Measurements from ENCODE around the gene KCNV2.

DNA sequence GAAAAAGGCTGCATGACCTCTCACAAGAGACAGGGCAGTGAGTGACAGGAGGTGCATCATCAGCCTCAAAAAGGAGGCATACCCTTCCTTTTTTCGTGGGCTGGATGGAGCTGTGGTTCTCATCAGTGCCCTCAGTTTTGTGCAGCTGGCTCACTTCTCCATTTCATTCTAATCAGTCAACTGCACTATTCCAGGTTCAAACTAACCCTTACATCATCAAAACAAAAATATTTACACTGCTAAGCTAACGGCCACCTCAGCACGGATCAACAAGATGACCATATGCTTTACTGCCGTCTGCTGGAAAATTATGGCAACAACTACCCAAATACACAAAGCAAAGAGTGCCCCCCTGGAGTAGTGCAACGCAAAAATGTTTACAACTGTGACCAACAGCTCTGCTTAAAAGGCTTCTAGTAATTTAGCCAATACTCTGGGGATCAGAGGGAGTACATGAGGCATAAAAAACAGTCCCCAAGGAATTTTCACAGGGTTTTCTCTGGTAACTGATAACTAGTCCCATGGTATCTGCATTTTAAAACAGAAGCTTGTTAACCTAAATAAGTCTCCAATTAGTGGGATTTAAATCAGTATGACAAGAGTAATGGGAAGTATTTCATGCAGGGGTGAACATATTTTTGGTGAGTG lies 10.8 kb downstream of the KCNV2 start:
- TF ChIP-seq, protein P1, sequence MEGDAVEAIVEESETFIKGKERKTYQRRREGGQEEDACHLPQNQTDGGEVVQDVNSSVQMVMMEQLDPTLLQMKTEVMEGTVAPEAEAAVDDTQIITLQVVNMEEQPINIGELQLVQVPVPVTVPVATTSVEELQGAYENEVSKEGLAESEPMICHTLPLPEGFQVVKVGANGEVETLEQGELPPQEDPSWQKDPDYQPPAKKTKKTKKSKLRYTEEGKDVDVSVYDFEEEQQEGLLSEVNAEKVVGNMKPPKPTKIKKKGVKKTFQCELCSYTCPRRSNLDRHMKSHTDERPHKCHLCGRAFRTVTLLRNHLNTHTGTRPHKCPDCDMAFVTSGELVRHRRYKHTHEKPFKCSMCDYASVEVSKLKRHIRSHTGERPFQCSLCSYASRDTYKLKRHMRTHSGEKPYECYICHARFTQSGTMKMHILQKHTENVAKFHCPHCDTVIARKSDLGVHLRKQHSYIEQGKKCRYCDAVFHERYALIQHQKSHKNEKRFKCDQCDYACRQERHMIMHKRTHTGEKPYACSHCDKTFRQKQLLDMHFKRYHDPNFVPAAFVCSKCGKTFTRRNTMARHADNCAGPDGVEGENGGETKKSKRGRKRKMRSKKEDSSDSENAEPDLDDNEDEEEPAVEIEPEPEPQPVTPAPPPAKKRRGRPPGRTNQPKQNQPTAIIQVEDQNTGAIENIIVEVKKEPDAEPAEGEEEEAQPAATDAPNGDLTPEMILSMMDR (conservative IDR thresholded peaks at IDR 0.05; ENCODE audit: low read length): peak; percentile 75
- TF ChIP-seq EZH2phosphoT487 (IDR thresholded peaks at IDR 0.05; ENCODE audit: borderline replicate concordance, low read depth, low read length): no peak
